HCT116 (cell line): ENCODE data around the gene FOXD1. TPM values are rescaled to one million over a fixed set of nuclear protein-coding genes. Genes with fewer than 3 reads are reported as not detected.

Source experiments
- ATAC-seq: fragments of 200-7000 bp; cut with Tn5 transposase; 2 replicates; pipeline ENCODE4 v1.9.1; 2020; ENCODE audit warnings: mild to moderate bottlenecking, moderate library complexity
- BruUV-seq: library from RNA; stranded (reverse); fragments of 400-500 nt; replicated peaks from 2 replicates; lab custom pipeline; 2021; lab: Mats Ljungman, UMichigan
- CTCF ChIA-PET: fragments of 300-600 bp; sonication (Branson Sonifier 250); formaldehyde crosslinking; loops from one replicate; lab custom pipeline; 2021; ENCODE audit warnings: antibody characterized with exemption; lab: Charles Lee
- POLR2A ChIA-PET: fragments of 300-600, 350-600 bp; sonication (Branson Sonifier 250); formaldehyde crosslinking; loops from one replicate; lab custom pipeline; 2021; ENCODE audit warnings: antibody characterized with exemption; lab: Charles Lee
- RAD21 ChIA-PET, 2 experiments: fragments of 300-600 bp; sonication (Branson Sonifier 250); formaldehyde crosslinking; loops; one replicate each; lab custom pipeline; 2023; ENCODE audit warnings: low total read pairs in 2 of 2; ENCODE audit not compliant: uncharacterized antibody in 2 of 2, unreplicated experiment in 2 of 2, low non-redundant PET in 1 of 2; lab: Charles Lee
- DNase-seq: peaks from one replicate; pipeline ENCODE4 v3.0.0-alpha.2; 2010; ENCODE audit warnings: low read depth, low spot score
- H2AFZ ChIP-seq: fragments of 200-600 bp; shearing (Covaris generic), sonication (generic); 2 replicates; pipeline ENCODE4 v1.6.1; 2017; ENCODE audit warnings: low read depth, mixed run types, mixed read lengths, antibody characterized with exemption, low read length; ENCODE audit not compliant: poor library complexity, severe bottlenecking
- H3K27ac ChIP-seq: 2 replicates; pipeline ENCODE4 v1.5.1; 2012; ENCODE audit warnings: low read depth, low read length
- H3K27me3 ChIP-seq: fragments of 200-600 bp; sonication (generic); 2 replicates; pipeline ENCODE4 v1.6.1; 2016; ENCODE audit warnings: mixed run types, low read length, mixed read lengths; ENCODE audit not compliant: insufficient read depth
- H3K36me3 ChIP-seq, 2 experiments: fragments of 200-500 bp in 1 of 2; fragments of 200-600 bp in 1 of 2; sonication (Bioruptor generic) in 1 of 2; sonication (generic) in 1 of 2; 2 replicates each; pipeline versions ENCODE4 v1.5.1 to v1.6.1; 2014 to 2016; ENCODE audit warnings: low read length in 2 of 2, inconsistent platforms in 1 of 2, mixed read lengths in 1 of 2, mixed run types in 1 of 2; ENCODE audit not compliant: insufficient read depth in 2 of 2, control insufficient read depth in 1 of 2
- H3K4me1 ChIP-seq, 2 experiments: fragments of 200-600 bp in 1 of 2; sonication (generic) in 1 of 2; 2 replicates each; pipeline versions ENCODE4 v1.5.1 to v1.6.1; 2012 to 2017; ENCODE audit warnings: low read length in 2 of 2, inconsistent platforms in 1 of 2, mild to moderate bottlenecking in 1 of 2, mixed read lengths in 1 of 2, mixed run types in 1 of 2, moderate library complexity in 1 of 2; ENCODE audit not compliant: insufficient read depth in 2 of 2, control insufficient read depth in 1 of 2
- H3K4me2 ChIP-seq: fragments of 200-600 bp; sonication (generic); 2 replicates; pipeline ENCODE4 v1.6.1; 2017; ENCODE audit warnings: mixed run types, low read length, mixed read lengths
- H3K4me3 ChIP-seq, 2 experiments: fragments of 200-600 bp in 1 of 2; sonication (generic) in 1 of 2; replicated peaks in 1 of 2; 2 replicates each; pipeline ENCODE4 v1.5.1; 2011 to 2016; ENCODE audit warnings: low read length in 2 of 2, control low read depth in 1 of 2, low read depth in 1 of 2, mild to moderate bottlenecking in 1 of 2, mixed read lengths in 1 of 2, mixed run types in 1 of 2
- H3K79me2 ChIP-seq: fragments of 200-600 bp; sonication (generic); 2 replicates; pipeline ENCODE4 v1.6.1; 2017; ENCODE audit warnings: mild to moderate bottlenecking, mixed run types, low read length, moderate library complexity, mixed read lengths; ENCODE audit not compliant: insufficient read depth
- H3K9ac ChIP-seq: fragments of 200-600 bp; sonication (generic); 2 replicates; pipeline ENCODE4 v1.6.1; 2016; ENCODE audit warnings: low read length, mixed read lengths
- H3K9me2 ChIP-seq: fragments of 200-600 bp; sonication (generic), shearing (Covaris generic); 2 replicates; pipeline ENCODE4 v1.6.1; 2017; ENCODE audit warnings: mixed run types, mild to moderate bottlenecking, moderate library complexity; ENCODE audit not compliant: insufficient read depth
- H3K9me3 ChIP-seq, 2 experiments: fragments of 200-500 bp in 1 of 2; fragments of 200-600 bp in 1 of 2; sonication (Bioruptor generic) in 1 of 2; sonication (generic) in 1 of 2; 2 replicates each; pipeline ENCODE4 v1.6.1; 2014 to 2017; ENCODE audit warnings: low read length in 2 of 2, mixed read lengths in 2 of 2, inconsistent platforms in 1 of 2, low read depth in 1 of 2, mild to moderate bottlenecking in 1 of 2, mixed run types in 1 of 2, moderate library complexity in 1 of 2; ENCODE audit not compliant: control insufficient read depth in 1 of 2, insufficient read depth in 1 of 2
- H4K20me1 ChIP-seq: fragments of 200-600 bp; sonication (generic), shearing (Covaris generic); 2 replicates; pipeline ENCODE4 v1.6.1; 2017; ENCODE audit warnings: mixed run types, mild to moderate bottlenecking, moderate library complexity; ENCODE audit not compliant: insufficient read depth
- CEBPB ChIP-seq: IDR thresholded peaks from 2 replicates; pipeline ENCODE4 v1.6.1; 2012; ENCODE audit warnings: low read depth
- EGR1 ChIP-seq: IDR thresholded peaks from 2 replicates; pipeline ENCODE4 v1.6.1; 2012; ENCODE audit warnings: low read depth
- ELF1 ChIP-seq: IDR thresholded peaks from 2 replicates; pipeline ENCODE4 v1.6.1; 2012; ENCODE audit warnings: low read depth, borderline replicate concordance
- FOSL1 ChIP-seq: IDR thresholded peaks from 2 replicates; pipeline ENCODE4 v1.6.1; 2012; ENCODE audit warnings: low read depth
- JUND ChIP-seq: IDR thresholded peaks from 2 replicates; pipeline ENCODE4 v1.6.1; 2012
- RAD21 ChIP-seq: IDR thresholded peaks from 2 replicates; pipeline ENCODE4 v1.6.1; 2012; ENCODE audit warnings: low read depth, mild to moderate bottlenecking
- SIN3A ChIP-seq: IDR thresholded peaks from 2 replicates; pipeline ENCODE4 v1.6.1; 2012; ENCODE audit warnings: low read depth
- ZBTB33 ChIP-seq: IDR thresholded peaks from 2 replicates; pipeline ENCODE4 v1.6.1; 2011; ENCODE audit warnings: mild to moderate bottlenecking, low read length, moderate library complexity; ENCODE audit not compliant: insufficient replicate concordance; ENCODE audit errors: extremely low read depth
- intact Hi-C: fragments of 100-400 bp; cut with micrococcal nuclease; formaldehyde crosslinking; loops from 2 replicates; pipeline ENCODE4 v1.10.0; 2022
- total RNA-seq: library from RNA; stranded (reverse); gene quantifications from one replicate; pipeline ENCODE4 v1.2.1, GENCODE V29; 2021; ENCODE audit not compliant: unreplicated experiment

Gene FOXD1
- total RNA-seq, 1 experiment from 2014 or later, result 26.8 TPM

- CTCF ChIA-PET, result no interaction called here
Measured at GRCh38 chr5:73490088-73490487, 41.5 kb upstream of the FOXD1 start.

GRCh38 chr5:73488806-73489205 is 40.2 kb upstream of the FOXD1 start:
- no peak overlapping the region for H3K9ac ChIP-seq
- no peaks in the 10 kb centered on the region for H3K27me3 ChIP-seq
- H3K79me2 ChIP-seq, result no peaks in the 10 kb centered on the region
- no peak overlapping the region for H3K4me2 ChIP-seq
- CTCF ChIA-PET, result interaction anchor here (2.3 kb wide), 1 partner anchor 8 kb away, joined by 14 read pairs; the partner anchor contains the start of gene BTF3
- POLR2A ChIA-PET, result no interaction called here
- no peaks in the 10 kb centered on the region for H3K9me2 ChIP-seq
- no peak overlapping the region for H2AFZ ChIP-seq
- no peaks in the 10 kb centered on the region for H3K4me1 ChIP-seq
- H4K20me1 ChIP-seq, result no peaks in the 10 kb centered on the region
- DNase-seq (no peak), ATAC-seq (no peak)
- RAD21 ChIA-PET, result no interaction called here
- no TSS peak for BruUV-seq
- H3K27ac ChIP-seq, result no peak overlapping the region
- no peak overlapping the region for H3K4me3 ChIP-seq
- TF ChIP-seq ELF1 (no peak), CEBPB (no peak), ZBTB33 (no peak)
- no peaks in the 10 kb centered on the region for H3K9me3 ChIP-seq
- intact Hi-C loops, result no loop called here
- H3K36me3 ChIP-seq, result no peaks in the 10 kb centered on the region

More at GRCh38 chr5:73490088-73490487, 41.5 kb upstream of the FOXD1 start:
- no peak for DNase-seq
- H3K9ac ChIP-seq, result no peak overlapping the region
- ChIA-PET POLR2A (no interaction called here), RAD21 (no interaction called here)
- no peaks in the 10 kb centered on the region for H3K36me3 ChIP-seq
- TF ChIP-seq RAD21, result no peak
- TF ChIP-seq SIN3A, result no peak
- TF ChIP-seq EGR1, result no peak
- no peak for TF ChIP-seq FOSL1
- TF ChIP-seq JUND, result no peak
- H3K4me3 ChIP-seq, result no peak overlapping the region
- no peaks in the 10 kb centered on the region for H3K9me2 ChIP-seq
- no TSS peak for BruUV-seq
- H3K27me3 ChIP-seq, result no peaks in the 10 kb centered on the region
- H3K4me1 ChIP-seq, result no peaks in the 10 kb centered on the region
- no peaks in the 10 kb centered on the region for H3K9me3 ChIP-seq
- no peaks in the 10 kb centered on the region for H3K79me2 ChIP-seq
- H3K27ac ChIP-seq, result no peak overlapping the region
- H2AFZ ChIP-seq, result no peak overlapping the region
- intact Hi-C loops, result no loop called here
- H3K4me2 ChIP-seq, result no peak overlapping the region
- no peak for ATAC-seq
- no peaks in the 10 kb centered on the region for H4K20me1 ChIP-seq
